Activated CD4-positive, alpha-beta T cell treated with anti-CD3 and anti-CD28 coated beads, Interleukin-2, amount 50 U/mL, for 24 hours (primary cell): Measurements from ENCODE around the gene TDRD6.
"Not testable (repeated sequence)": the region's sequence is repeated elsewhere in the genome, so short reads cannot be mapped to it uniquely, and the experiment has no call there.

Source experiments
- DNase-seq, 2 donors: peaks; one replicate each; pipeline ENCODE4 v3.0.0-alpha.2; 2020; ENCODE audit warnings: low read depth in 1 of 2, low spot score in 1 of 2

The TDRD6 gene

DNA sequence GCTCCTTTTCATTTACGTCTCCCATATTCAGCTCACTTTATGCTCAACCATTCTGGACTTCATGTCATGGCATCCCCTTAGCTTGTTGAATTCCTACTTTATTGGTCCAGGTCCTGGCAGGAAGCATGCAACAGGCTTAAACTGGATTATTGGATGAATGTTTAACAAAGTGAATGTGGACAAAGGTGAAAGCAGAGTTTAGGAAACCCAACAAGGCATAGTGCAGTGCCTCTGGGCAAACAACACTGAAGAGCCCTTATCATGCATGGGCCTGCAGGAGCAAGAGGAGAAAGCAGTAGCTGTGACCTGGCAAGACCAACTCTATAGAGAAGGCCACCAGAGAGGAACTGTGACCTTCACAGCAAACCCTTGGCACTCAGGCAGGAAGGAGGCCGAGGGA lies 53.8 kb downstream of the TDRD6 start:
- no peak for DNase-seq

DNA sequence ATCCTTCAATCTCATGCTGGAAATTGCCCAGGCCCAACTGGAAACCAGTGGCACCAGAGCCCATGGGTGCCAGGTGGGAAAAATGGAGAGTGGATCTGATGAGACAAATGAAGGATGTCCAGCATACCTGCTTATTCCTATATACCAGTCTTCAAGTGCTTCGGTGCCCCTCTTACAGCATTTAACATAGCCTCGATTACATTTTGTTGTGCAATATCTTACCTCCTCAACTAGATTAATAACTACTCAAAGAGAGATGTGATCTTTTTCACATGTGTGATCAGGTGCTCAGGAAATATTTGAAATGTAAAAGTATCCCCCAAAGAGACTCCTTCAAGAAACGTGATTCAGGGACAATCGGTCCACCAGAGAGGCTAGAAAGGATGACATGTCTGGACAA lies 54.2 kb downstream of the TDRD6 start:
- DNase-seq: no peak

DNA sequence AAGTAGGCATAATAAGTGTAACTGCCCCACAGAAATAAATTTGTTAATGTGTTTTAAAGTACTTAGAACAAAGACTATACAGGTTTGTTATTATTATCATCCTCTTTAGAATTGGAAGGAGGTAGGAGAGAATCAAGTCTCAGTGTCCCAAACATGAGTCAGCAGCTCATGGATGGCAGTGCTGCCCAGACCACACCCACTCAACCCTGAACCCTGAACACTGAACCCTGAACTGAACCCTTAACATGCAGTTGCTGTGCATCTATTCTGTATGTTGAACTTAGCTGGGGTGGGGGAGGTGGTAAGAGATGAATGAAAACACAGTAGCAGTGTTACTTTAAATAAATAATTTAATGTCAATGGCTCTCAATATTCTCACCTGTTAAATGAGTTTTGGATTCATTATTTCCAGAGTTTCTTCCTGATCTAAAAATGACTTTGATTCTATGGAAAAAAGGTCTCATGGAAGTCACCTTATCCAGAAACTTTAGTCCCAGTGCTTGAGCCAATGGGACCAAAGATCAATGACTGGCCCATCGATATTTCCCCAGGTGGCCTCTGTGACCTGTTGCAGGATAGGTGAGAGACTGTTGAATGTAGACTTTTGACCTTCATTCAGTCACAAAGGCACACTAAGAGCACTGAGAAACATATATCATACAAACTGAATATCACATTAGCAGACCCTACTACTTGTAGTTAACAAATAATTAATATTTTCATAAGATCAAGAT lies 55.9 kb downstream of the TDRD6 start:
- DNase-seq: no peak

DNA sequence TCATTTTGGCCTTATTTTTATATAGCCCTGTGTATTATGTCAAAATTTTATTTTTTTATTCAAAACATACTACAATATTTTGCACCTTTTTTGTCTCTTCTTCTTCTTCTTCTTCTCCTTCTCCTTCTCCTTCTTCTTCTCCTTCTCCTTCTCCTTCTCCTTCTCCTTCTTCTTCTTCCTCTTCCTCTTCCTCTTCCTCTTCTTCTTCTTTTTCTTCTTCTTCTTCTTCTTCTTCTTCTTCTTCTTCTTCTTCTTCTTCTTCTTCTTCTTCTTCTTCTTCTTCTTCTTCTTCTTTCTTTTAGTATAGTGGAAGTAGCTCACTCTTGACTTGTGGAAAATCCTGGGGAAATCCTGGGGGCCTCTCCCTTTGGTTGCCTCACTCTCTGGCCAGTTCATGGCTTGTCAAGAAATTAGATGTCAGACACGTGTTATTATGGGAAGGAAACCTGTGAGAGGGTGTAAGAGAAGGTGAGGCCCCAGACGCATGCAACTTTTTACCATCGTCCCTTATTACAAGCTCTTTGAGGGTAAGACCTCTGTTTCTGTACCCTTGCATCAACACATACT lies 56.6 kb downstream of the TDRD6 start:
- DNase-seq: not testable (repeated sequence)

DNA sequence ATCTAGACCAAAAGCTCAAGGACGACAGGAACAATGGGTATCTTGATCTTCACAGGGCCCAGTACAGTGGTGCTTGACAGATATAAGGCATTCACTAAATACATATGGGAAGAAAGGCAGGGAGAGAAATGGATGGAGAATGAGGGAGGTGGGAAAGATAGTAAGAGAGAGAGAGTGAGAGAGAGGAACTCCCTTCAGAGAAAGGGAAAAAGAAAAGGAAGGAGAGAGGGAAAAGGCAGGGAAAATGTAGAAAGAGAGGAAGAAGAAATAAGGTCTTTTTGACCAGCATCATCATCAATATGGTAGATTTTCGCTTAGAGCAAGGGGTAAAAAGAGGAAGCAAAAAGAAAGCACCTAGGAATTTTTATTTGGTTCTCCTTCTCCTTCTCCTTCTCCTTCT lies 58.3 kb downstream of the TDRD6 start:
- no peak for DNase-seq

DNA sequence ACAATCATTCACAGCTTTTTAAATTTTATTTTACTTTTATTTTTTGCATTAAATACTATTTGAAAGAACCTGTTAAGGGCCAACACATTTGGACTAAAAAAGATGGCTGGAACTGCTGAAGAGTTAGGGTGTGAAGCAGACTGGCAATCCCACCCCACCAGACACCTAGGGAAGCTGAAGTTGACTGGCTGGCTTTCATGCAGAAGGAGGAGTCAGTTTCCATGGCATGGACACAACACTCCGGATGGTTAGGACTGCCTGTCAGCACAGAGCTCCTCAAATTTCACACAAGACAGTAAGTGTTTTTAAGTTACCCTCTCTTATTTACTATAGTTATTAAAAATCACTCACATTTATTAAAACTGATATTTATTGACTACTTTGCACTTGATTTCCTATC lies 59.0 kb downstream of the TDRD6 start, which contains the start of gene ANKRD66:
TSS of gene ANKRD66 (plus strand) at position 238 of the 400 bp plus-strand sequence. CDS start 5,016 bp downstream, outside the sequence.
- DNase-seq: no peak

DNA sequence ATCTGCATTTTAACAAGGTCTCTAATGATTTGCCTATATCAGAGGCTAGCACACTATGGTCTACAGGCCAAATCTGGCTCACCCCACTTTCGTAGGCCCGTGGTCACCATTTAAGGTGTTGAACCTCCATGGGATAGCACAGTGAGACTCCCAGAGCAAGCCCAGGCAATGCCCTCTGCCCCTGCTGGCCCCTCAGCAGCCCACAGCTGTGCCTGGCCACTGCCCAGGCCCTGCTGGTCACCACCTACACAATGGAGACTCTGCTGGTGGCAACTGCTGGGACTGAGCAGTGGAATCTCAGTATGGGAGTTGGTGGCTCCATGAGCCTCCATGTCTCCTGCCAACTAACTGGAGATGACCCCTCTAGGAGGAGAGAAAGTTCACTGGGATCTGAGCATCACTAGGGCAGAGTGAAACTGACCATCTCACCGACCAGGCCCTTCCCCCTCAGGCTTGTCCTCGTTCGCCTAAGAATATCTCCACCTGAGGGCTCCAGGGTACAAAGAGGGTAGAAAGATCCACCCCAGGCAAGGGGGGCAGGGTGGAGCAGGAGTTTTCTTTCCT lies 61.3 kb downstream of the TDRD6 start:
- no peak for DNase-seq

DNA sequence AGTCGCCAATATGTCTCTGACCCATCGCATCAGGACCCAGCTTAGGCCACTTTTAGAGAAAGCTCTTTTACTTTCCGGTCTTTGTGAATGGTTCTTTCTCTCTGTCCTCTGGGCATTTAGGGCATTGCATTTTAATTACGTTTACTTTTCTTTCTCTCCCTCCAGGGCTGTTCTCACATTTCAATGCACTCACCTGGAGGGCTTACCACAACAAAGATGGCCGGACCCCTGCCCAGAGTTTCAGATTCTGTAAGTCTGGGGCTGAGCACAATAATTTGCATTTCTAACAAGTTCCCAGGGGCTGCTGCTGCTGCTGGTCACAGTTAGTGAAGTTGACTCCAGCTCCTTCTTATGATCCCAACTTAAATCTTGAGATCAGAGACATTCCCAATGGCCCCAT lies 62.0 kb downstream of the TDRD6 start:
- no peak for DNase-seq

DNA sequence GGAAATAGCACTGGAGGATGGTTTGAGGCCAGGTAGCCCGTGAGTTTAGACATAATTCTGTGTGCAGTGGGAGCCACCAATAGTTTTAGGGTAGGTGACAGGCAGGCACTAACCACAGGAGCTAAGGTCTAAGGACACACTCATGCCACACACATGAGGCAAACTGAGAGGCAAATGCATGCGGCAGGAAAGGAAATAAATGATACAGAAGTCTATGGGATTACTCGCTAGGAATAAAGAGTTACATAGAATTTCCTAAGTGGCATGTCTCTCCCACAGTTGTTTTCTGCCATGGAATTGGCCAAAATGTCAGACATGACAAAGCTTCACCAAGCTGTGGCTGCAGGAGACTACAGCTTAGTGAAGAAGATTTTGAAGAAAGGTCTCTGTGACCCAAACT lies 64.0 kb downstream of the TDRD6 start:
- DNase-seq: no peak
